Endothelial cell of umbilical vein (primary cell): ENCODE data around the gene PYGB.

Experiments
- EZH2 ChIP-seq: IDR thresholded peaks from 2 replicates; pipeline ENCODE4 v1.6.1; 2012; ENCODE audit warnings: borderline replicate concordance, low read depth, mild to moderate bottlenecking, moderate library complexity, low read length, inconsistent platforms; ENCODE audit not compliant: severe bottlenecking
- FOS ChIP-seq: IDR thresholded peaks from 2 replicates; pipeline ENCODE4 v1.6.1; 2011; ENCODE audit warnings: mild to moderate bottlenecking, low read length, moderate library complexity, borderline replicate concordance; ENCODE audit not compliant: insufficient read depth
- GATA2 ChIP-seq: IDR thresholded peaks from 2 replicates; pipeline ENCODE4 v1.7.0; 2011; ENCODE audit warnings: low read depth, mild to moderate bottlenecking, moderate library complexity, mixed read lengths, low read length; ENCODE audit not compliant: insufficient read length, insufficient read depth
- JUN ChIP-seq: IDR thresholded peaks from 2 replicates; pipeline ENCODE4 v1.6.1; 2011; ENCODE audit warnings: borderline replicate concordance, low read depth; ENCODE audit not compliant: insufficient read length, insufficient read depth
- MYC ChIP-seq: IDR thresholded peaks from one replicate; pipeline ENCODE4 v1.6.1; 2011; ENCODE audit warnings: mild to moderate bottlenecking, low read depth, low read length
- POLR2A ChIP-seq: IDR thresholded peaks from 2 replicates; pipeline ENCODE4 v1.6.1; 2012; ENCODE audit warnings: low read depth, mild to moderate bottlenecking, control low read depth, low read length
- POLR2AphosphoS5 ChIP-seq: IDR thresholded peaks from 2 replicates; pipeline ENCODE4 v1.6.1; 2012; ENCODE audit warnings: low read depth, mild to moderate bottlenecking, control low read depth, low read length, moderate library complexity; ENCODE audit not compliant: insufficient read depth
- TF ChIP-seq, protein P1 (sequence below): IDR thresholded peaks from 2 replicates; pipeline ENCODE4 v1.6.1; 2011; ENCODE audit not compliant: insufficient read depth, insufficient read length
- TF ChIP-seq, protein P2 (sequence below), 2 donors: IDR thresholded peaks; 1 replicate in 1 of 2; 2 replicates in 1 of 2; pipeline ENCODE4 v1.5.1; 2011; ENCODE audit warnings: low read length in 2 of 2, mild to moderate bottlenecking in 2 of 2, moderate library complexity in 2 of 2, control low read depth in 1 of 2, inconsistent platforms in 1 of 2, low read depth in 1 of 2; ENCODE audit not compliant: insufficient read depth in 1 of 2; ENCODE audit errors: extremely low read depth in 1 of 2

DNA sequence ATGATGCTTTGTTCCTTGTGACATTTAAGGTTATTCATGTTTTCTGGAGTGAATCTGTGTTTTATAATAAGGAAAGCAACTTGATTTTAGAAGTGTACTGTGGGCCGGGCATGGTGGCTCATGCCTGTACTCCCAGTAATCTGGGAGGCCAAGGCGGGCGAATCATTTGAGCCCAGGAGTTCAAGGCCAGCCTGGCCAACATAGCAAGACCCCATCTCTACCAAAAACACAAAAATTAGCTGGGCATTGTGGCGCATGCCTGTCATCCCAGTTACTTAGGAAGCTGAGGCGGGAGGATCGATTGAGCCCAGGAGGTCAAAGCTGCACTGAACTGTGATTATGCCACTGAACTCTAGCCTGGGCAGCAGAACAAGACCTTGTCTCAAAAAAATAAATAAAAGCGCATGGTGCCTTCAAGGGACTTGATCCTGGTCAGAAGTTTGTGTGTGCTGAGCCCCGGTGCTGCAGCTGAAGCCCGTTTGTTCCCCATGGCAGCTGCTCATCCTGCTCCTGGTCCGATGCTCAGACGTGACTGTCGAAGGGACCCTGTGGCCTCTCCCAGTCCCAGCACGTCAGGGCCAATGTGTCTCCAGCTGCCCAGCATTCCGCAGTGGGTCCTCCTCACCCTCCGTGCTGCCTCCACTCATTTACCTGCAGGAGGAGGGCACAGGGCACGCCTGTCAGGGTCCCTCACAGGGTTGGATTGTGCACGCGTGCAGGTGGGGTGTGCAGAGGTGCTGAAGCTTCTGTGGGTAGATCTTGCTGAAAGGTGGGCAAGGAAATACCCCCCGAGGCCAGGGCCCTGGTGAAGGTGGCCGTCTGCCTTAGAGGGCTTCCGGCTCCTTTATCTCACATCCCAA lies 34.1 kb upstream of the PYGB start:
- TF ChIP-seq, protein P1, sequence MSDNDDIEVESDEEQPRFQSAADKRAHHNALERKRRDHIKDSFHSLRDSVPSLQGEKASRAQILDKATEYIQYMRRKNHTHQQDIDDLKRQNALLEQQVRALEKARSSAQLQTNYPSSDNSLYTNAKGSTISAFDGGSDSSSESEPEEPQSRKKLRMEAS, result no peak
- TF ChIP-seq EZH2 (no peak), POLR2AphosphoS5 (no peak), POLR2A (no peak), FOS (no peak), GATA2 (no peak), JUN (no peak), MYC (no peak)
- TF ChIP-seq, protein P2, sequence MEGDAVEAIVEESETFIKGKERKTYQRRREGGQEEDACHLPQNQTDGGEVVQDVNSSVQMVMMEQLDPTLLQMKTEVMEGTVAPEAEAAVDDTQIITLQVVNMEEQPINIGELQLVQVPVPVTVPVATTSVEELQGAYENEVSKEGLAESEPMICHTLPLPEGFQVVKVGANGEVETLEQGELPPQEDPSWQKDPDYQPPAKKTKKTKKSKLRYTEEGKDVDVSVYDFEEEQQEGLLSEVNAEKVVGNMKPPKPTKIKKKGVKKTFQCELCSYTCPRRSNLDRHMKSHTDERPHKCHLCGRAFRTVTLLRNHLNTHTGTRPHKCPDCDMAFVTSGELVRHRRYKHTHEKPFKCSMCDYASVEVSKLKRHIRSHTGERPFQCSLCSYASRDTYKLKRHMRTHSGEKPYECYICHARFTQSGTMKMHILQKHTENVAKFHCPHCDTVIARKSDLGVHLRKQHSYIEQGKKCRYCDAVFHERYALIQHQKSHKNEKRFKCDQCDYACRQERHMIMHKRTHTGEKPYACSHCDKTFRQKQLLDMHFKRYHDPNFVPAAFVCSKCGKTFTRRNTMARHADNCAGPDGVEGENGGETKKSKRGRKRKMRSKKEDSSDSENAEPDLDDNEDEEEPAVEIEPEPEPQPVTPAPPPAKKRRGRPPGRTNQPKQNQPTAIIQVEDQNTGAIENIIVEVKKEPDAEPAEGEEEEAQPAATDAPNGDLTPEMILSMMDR (IDR thresholded peaks at IDR 0.05; ENCODE audit: extremely low read depth in 1 of 2, insufficient read depth in 1 of 2, low read depth in 1 of 2, low read length in 2 of 2), result no peak
